H1 (cell line): ENCODE data around the gene PLXDC2. TPM values are rescaled to one million over a fixed set of nuclear protein-coding genes. Genes with fewer than 3 reads are reported as not detected.

Experiments
- CTCF ChIA-PET: fragments of 300-600 bp; sonication (Branson Sonifier 250); formaldehyde crosslinking; loops from one replicate; lab custom pipeline; 2021; ENCODE audit not compliant: partially characterized antibody; lab: Charles Lee
- POLR2A ChIA-PET: fragments of 300-600 bp; sonication (Branson Sonifier 250); formaldehyde crosslinking; loops from one replicate; lab custom pipeline; 2021; ENCODE audit warnings: inconsistent platforms; ENCODE audit not compliant: partially characterized antibody; lab: Charles Lee
- DNase-seq, 2 experiments: peaks; one replicate each; pipeline versions ENCODE4 v3.0.0 to v3.0.0-alpha.2; 2010 to 2022; ENCODE audit warnings: low spot score in 2 of 2, low read depth in 1 of 2, mixed read lengths in 1 of 2
- FAIRE-seq: peaks from 2 replicates; lab custom pipeline; 2011; peaks lifted over from hg19 to GRCh38; lab: Jason Lieb, UNC
- H2AFZ ChIP-seq: 2 replicates; pipeline ENCODE4 v1.8.1; 2012; ENCODE audit warnings: low read length, inconsistent platforms
- H2AK5ac ChIP-seq: 2 replicates; pipeline ENCODE4 v1.6.1; 2013; ENCODE audit warnings: low read depth, low read length
- H2BK120ac ChIP-seq: replicated peaks from 2 replicates; pipeline ENCODE3; 2013; ENCODE audit warnings: low read depth, low read length, inconsistent platforms
- H2BK12ac ChIP-seq: 2 replicates; pipeline ENCODE4 v1.6.1; 2013; ENCODE audit warnings: low read depth, low read length
- H2BK15ac ChIP-seq: 2 replicates; pipeline ENCODE4 v1.6.1; 2013; ENCODE audit warnings: low read length
- H2BK20ac ChIP-seq: 2 replicates; pipeline ENCODE4 v1.6.1; 2013; ENCODE audit warnings: low read length
- H2BK5ac ChIP-seq: 2 replicates; pipeline ENCODE4 v1.6.1; 2013; ENCODE audit warnings: low read depth, low read length
- H3K14ac ChIP-seq: 2 replicates; pipeline ENCODE4 v1.6.1; 2013; ENCODE audit warnings: inconsistent platforms; ENCODE audit not compliant: insufficient read length
- H3K18ac ChIP-seq: 2 replicates; pipeline ENCODE4 v1.6.1; 2013; ENCODE audit warnings: low read length; ENCODE audit errors: extremely low read depth
- H3K23ac ChIP-seq: 2 replicates; pipeline ENCODE4 v1.6.1; 2013; ENCODE audit warnings: inconsistent platforms; ENCODE audit not compliant: insufficient read length
- H3K23me2 ChIP-seq: 2 replicates; pipeline ENCODE4 v1.6.1; 2013; ENCODE audit warnings: low read depth, low read length
- H3K27ac ChIP-seq: 2 replicates; pipeline ENCODE4 v1.6.1; 2011; ENCODE audit warnings: low read depth, low read length, inconsistent platforms
- H3K27me3 ChIP-seq, 4 experiments: replicated peaks in 1 of 4; 1 replicate in 1 of 4; 2 replicates in 3 of 4; pipeline versions ENCODE4 v1.6.1 to v1.8.1; 2011 to 2013; ENCODE audit warnings: low read length in 3 of 4, mild to moderate bottlenecking in 3 of 4, inconsistent platforms in 2 of 4, mixed read lengths in 2 of 4, moderate library complexity in 1 of 4; ENCODE audit not compliant: control insufficient read depth in 3 of 4, insufficient read depth in 3 of 4; ENCODE audit errors: extremely low read depth in 1 of 4
- H3K36me3 ChIP-seq, 4 experiments: 2 replicates each; pipeline versions ENCODE4 v1.6.1 to v1.8.1; 2011 to 2013; ENCODE audit warnings: mild to moderate bottlenecking in 4 of 4, low read length in 3 of 4, moderate library complexity in 2 of 4, control low read depth in 1 of 4, inconsistent platforms in 1 of 4; ENCODE audit not compliant: insufficient read depth in 4 of 4, control insufficient read depth in 2 of 4
- H3K4ac ChIP-seq: replicated peaks from 2 replicates; pipeline ENCODE3; 2013; ENCODE audit warnings: low read length, low read depth, mixed read lengths, inconsistent platforms; ENCODE audit not compliant: insufficient read length
- H3K4me1 ChIP-seq, 4 experiments: replicated peaks in 1 of 4; 1 replicate in 1 of 4; 2 replicates in 3 of 4; pipeline versions ENCODE4 v1.6.1 to v1.8.1; 2011 to 2013; ENCODE audit warnings: low read length in 3 of 4, inconsistent platforms in 2 of 4, mixed read lengths in 1 of 4; ENCODE audit not compliant: insufficient read depth in 4 of 4, control insufficient read depth in 3 of 4
- H3K4me2 ChIP-seq, 2 experiments: 2 replicates each; pipeline versions ENCODE4 v1.6.1 to v1.8.1; 2011 to 2013; ENCODE audit warnings: low read depth in 2 of 2, low read length in 2 of 2, control low read depth in 1 of 2, inconsistent platforms in 1 of 2, mild to moderate bottlenecking in 1 of 2; ENCODE audit not compliant: insufficient read depth in 1 of 2
- H3K4me3 ChIP-seq, 4 experiments: fragments of 200-600, 300-600 bp in 1 of 4; sonication (generic), shearing (Covaris generic), sonication (Bioruptor Twin) in 1 of 4; 2 replicates each; pipeline versions ENCODE4 v1.5.1 to v1.8.1; 2011 to 2016; ENCODE audit warnings: low read length in 4 of 4, low read depth in 3 of 4, control low read depth in 2 of 4, inconsistent platforms in 2 of 4, mild to moderate bottlenecking in 2 of 4, mixed read lengths in 1 of 4, moderate library complexity in 1 of 4; ENCODE audit not compliant: insufficient read depth in 2 of 4; ENCODE audit errors: extremely low read depth in 1 of 4
- H3K56ac ChIP-seq: replicated peaks from 2 replicates; pipeline ENCODE3; 2013; ENCODE audit warnings: low read depth, mild to moderate bottlenecking, mixed read lengths, low read length, inconsistent platforms; ENCODE audit not compliant: insufficient read length
- H3K79me1 ChIP-seq: 2 replicates; pipeline ENCODE4 v1.6.1; 2013; ENCODE audit warnings: low read depth, low read length, control low read depth
- H3K79me2 ChIP-seq, 2 experiments: 2 replicates each; pipeline versions ENCODE4 v1.6.1 to v1.8.1; 2012 to 2013; ENCODE audit warnings: low read length in 2 of 2, mild to moderate bottlenecking in 2 of 2, inconsistent platforms in 1 of 2; ENCODE audit not compliant: insufficient read depth in 2 of 2, control insufficient read depth in 1 of 2
- H3K9ac ChIP-seq, 4 experiments: replicated peaks in 1 of 4; 1 replicate in 1 of 4; 2 replicates in 3 of 4; pipeline versions ENCODE4 v1.6.1 to v1.8.1; 2011 to 2013; ENCODE audit warnings: low read depth in 3 of 4, low read length in 3 of 4, control low read depth in 2 of 4, mild to moderate bottlenecking in 2 of 4, moderate library complexity in 2 of 4, inconsistent platforms in 1 of 4; ENCODE audit errors: extremely low read depth in 1 of 4
- H3K9me3 ChIP-seq, 2 experiments: 2 replicates each; pipeline versions ENCODE4 v1.6.1 to v1.8.1; 2012 to 2013; ENCODE audit warnings: mild to moderate bottlenecking in 2 of 2, moderate library complexity in 2 of 2, control low read depth in 1 of 2, inconsistent platforms in 1 of 2, low read depth in 1 of 2, low read length in 1 of 2, mixed read lengths in 1 of 2; ENCODE audit not compliant: insufficient read depth in 2 of 2
- H4K20me1 ChIP-seq, 2 experiments: replicated peaks in 1 of 2; 2 replicates each; pipeline versions ENCODE3 to v1.8.1; 2011 to 2013; ENCODE audit warnings: inconsistent platforms in 2 of 2, low read length in 2 of 2, mild to moderate bottlenecking in 1 of 2; ENCODE audit not compliant: insufficient read depth in 2 of 2, control insufficient read depth in 1 of 2
- H4K5ac ChIP-seq: 2 replicates; pipeline ENCODE4 v1.6.1; 2013; ENCODE audit warnings: low read length, low read depth, mixed read lengths, inconsistent platforms; ENCODE audit not compliant: insufficient read length
- H4K8ac ChIP-seq: 2 replicates; pipeline ENCODE4 v1.8.0; 2013; ENCODE audit warnings: mild to moderate bottlenecking, moderate library complexity, low read length, inconsistent platforms; ENCODE audit not compliant: insufficient read depth; ENCODE audit errors: extremely low read depth
- H4K91ac ChIP-seq: replicated peaks from 2 replicates; pipeline ENCODE3; 2013; ENCODE audit warnings: low read length, mixed read lengths, inconsistent platforms; ENCODE audit not compliant: insufficient read length
- WGBS, 2 experiments: shearing (Covaris generic) in 1 of 2; methylation state at CpG; one replicate each; pipeline versions ENCODE4 v1.1.6 to v1.1.7; 2013 to 2015; ENCODE audit warnings: low lambda C conversion rate in 2 of 2, mixed read lengths in 2 of 2, inconsistent platforms in 1 of 2, low coverage in 1 of 2, missing lambda C conversion rate in 1 of 2; ENCODE audit not compliant: insufficient replicate concordance in 2 of 2, insufficient coverage in 1 of 2, insufficient read length in 1 of 2; ENCODE audit errors: extremely low coverage in 1 of 2, missing lambda C conversion rate in 1 of 2; 5-methylcytosine and 5-hydroxymethylcytosine counted together
- polyA plus RNA-seq, 7 experiments: library from polyadenylated mRNA; depleted of rRNA in 3 of 7; stranded (reverse) in 5 of 7; unstranded in 2 of 7; fragments of >200 nt in 5 of 7; fragments of 200-250 nt in 2 of 7; gene quantifications; 1 replicate in 5 of 7; 2 replicates in 1 of 7; 4 replicates in 1 of 7; pipeline versions ENCODE4 v1.2.1 to v1.2.3, GENCODE V29; 2011 to 2013; ENCODE audit warnings: missing spikeins in 2 of 7, mixed read lengths in 2 of 7
- total RNA-seq: library from RNA; stranded (reverse); fragmentation: NEBNext Ultra II Directional; extraction: Animal tissue kit (Norgen Biotek cat#: 25700); gene quantifications from 2 replicates; pipeline ENCODE4 v1.2.1, GENCODE V29; 2021

Gene PLXDC2
- total and polyA plus RNA-seq, 2 of the 8 experiments (the other 6 are each of a cell fraction or from before 2014, with no cell fraction given) = 23.0 to 40.5 TPM

DNA sequence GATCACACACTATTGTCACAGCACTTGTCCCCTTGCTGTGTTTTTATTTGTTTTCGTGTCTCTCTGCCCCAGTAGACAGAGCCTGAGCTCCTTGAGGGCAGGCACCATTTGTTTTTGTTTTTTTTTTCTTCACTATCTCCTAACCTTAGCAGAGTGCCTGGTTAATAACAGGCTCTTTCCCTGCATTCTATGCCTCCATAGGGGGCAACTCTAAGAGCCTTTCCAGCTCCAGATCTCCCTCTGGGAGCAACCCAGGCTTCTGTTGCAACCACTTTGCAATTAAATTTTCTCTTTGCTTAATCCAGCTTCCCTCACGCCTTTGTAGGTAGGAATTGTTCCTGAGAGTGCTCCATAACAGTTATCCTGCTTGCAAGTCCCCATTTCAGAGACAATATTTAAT, 148.4 kb downstream of the PLXDC2 start:
- ChIA-PET POLR2A (interaction anchor here (1.4 kb wide), 1 partner anchor 147 kb away, joined by 4 read pairs; no protein-coding TSS in a partner anchor), CTCF (interaction anchor here (0.9 kb wide), 1 partner anchor 147 kb away, joined by 3 read pairs; no protein-coding TSS in a partner anchor)
- Histone ChIP-seq H4K8ac (no peak overlapping the region), H3K79me2 (peaks cover 0 to 47% of the 10 kb centered on the region in 2 experiments; a peak in 3 of 4 replicates), H3K23ac (no peak overlapping the region), H4K5ac (no peak overlapping the region), H2BK20ac (no peak overlapping the region), H3K27me3 (no peaks in the 10 kb centered on the region), H3K27ac (0 out of 2 replicates have a peak overlapping the region, but pooled peaks have one; percentile 17), H3K79me1 (no peaks in the 10 kb centered on the region; the same call in 1 of the 2 replicates), H2BK120ac (no peak overlapping the region), H2AK5ac (no peak overlapping the region), H2BK5ac (no peak overlapping the region), H3K23me2 (no peaks in the 10 kb centered on the region), H3K4me3 (no peak overlapping the region), H3K9me3 (no peaks in the 10 kb centered on the region), H3K14ac (no peak overlapping the region), H3K56ac (no peak overlapping the region), H4K20me1 (no peaks in the 10 kb centered on the region), H2BK12ac (no peak overlapping the region), H4K91ac (no peak overlapping the region), H3K36me3 (no peaks in the 10 kb centered on the region), H3K4me1 (peaks cover 0 to 30% (median 19%) of the 10 kb centered on the region in 4 experiments), H3K18ac (no peak overlapping the region; the same call in 1 of the 2 replicates), H2BK15ac (no peak overlapping the region), H3K4me2 (peak overlapping the region; percentile 28 to 39; a peak in 2 of 4 replicates), H3K4ac (no peak overlapping the region), H3K9ac (no peak overlapping the region), H2AFZ (no peak overlapping the region)
- FAIRE-seq (peak; percentile 72), DNase-seq (no peak)
- 18% methylated on average over 2 of the region's 2 CpGs; no CpG with 5 or more reads in 1 of the 2 experiments for WGBS, 2 experiments
